ENCODE measurements around the gene WDPCP. TPM values are rescaled to one million over a fixed set of nuclear protein-coding genes. Genes with fewer than 3 reads are reported as not detected.
"Not testable (repeated sequence)": the region's sequence is repeated elsewhere in the genome, so short reads cannot be mapped to it uniquely, and the experiment has no call there.

Gene WDPCP
- total RNA-seq, 1 donor from 2014 or later, result 16.6 TPM

DNA sequence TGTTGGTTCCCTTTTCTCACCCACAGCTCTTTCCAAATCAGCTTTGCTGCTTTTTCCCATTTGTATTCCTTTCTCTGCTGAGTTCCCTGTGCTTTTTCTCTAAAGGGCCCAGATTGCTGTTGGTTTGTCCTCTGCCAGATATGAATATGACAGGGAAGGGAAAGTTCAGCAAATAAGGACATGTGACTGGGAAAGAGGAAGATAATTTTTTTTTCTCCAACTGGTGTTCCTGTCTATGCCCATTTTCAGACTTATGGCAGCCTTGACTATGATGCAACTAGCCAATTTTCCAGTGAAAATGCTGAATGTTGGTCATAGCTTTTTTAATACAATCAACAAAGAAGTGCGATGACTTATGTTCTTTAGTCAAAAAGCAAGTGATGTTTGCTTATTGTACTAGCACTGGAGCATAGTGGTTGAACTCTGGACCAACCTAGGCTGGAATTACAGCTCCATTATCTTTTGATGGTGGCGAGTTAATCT is 8.2 kb upstream of the WDPCP start:
- intact Hi-C loops (cut with DNase I), result no loop called here
- peak; percentile 30 for ATAC-seq

DNA sequence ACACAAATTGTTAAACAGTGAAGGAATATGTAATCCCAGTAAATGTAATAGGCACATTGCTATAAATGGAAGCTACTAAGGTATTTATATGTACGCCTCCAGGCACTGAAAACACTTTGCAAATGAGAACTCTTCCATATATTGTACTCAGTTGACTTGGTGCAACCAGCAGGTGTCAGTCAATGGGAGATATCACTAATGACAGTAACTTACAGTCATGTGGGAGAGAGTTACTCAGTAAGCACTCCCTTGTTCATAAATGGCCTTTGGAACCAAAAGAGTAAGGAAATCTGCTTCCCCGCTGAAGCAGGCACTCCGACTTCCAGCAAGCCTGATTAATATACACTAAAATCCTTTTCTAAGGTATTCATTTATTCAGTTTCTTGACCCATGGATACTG is 6.4 kb upstream of the WDPCP start:
- intact Hi-C loops (cut with DNase I), result no loop called here
- ATAC-seq (no peak), DNase-seq (ENCODE audit: low spot score) (no peak)

More for the DNA sequence above, 8.2 kb upstream of the WDPCP start:
- no peak for DNase-seq (ENCODE audit: low spot score)

- ATAC-seq, result no peak
- no peak for DNase-seq (ENCODE audit: low spot score)
- intact Hi-C loops (cut with DNase I), result no loop called here
These were observed 3.4 kb upstream of the WDPCP start for GRCh38 chr2:63591566-63592175.

DNA sequence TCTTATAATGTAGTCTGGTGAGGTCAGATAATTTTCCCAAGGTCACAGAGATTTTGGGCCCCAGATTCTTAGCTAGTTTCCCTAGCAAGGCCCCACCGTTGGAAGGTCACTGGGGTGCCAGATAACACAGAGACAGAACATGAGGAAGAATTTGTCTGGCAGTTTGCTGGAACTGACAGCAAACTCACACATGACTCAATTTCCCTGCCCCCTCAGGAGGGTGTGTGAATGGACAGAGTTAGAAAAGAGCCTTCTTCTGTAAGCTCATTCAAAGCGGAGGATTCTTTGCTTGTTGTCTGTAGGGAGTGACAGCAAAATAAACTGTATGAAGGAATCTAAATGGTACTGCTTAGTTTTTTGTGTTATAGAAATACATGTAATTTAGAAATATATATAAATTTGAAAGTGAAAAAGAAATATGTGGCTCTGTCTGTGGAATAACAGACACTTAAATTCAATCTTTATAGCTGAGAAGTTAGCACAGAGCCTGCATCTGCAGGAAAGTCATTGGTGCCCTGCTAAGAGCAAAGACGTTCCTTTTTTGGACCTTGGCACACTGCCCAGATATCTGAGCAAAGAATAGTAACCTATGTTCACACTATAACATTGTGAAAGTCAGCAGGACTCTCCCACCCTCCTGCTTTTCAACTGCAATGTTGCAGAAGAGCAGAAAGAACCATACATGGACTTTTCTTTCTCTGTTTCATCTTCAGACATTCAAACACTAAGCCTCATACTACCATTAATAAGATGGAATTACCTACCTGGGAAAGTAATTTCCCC is 2.5 kb upstream of the WDPCP start:
- ATAC-seq, result no peak

GRCh38 chr2:63589148-63589958 is 1.1 kb upstream of the WDPCP start:
- DNase-seq (ENCODE audit: low spot score) (no peak), ATAC-seq (peak; percentile 15)
- intact Hi-C loops (cut with DNase I), result no loop called here

More for the DNA sequence above, 2.5 kb upstream of the WDPCP start:
- no peak for DNase-seq (ENCODE audit: low spot score)
- intact Hi-C loops (cut with DNase I), result no loop called here

GRCh38 chr2:63587814-63588384 is 378 bp downstream of the WDPCP start:
- intact Hi-C loops (cut with DNase I), result no loop called here
- peak; percentile 73 for ATAC-seq
- DNase-seq (ENCODE audit: low spot score), result no peak

DNA sequence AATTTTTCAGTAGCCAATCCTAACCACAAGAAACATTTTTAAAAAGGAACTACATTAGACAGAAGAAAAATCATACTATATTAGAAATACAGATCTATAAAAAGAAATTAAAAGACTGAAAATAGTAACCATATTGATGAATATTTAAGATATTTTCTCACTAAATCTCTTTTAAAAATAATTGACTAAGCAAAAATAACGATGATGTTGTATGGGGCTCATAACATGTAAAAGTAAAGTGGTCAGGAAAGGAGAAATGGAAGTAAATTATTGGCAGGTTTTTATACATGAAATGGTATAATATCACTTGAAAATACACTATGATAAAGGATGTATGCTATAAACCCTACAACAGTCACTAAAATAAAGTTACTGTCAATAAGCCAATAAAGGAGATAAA is 5.4 kb downstream of the WDPCP start:
- ATAC-seq, result no peak
- intact Hi-C loops (cut with DNase I), result no loop called here
- no peak for DNase-seq (ENCODE audit: low spot score)

GRCh38 chr2:63581298-63581961 is 6.8 kb downstream of the WDPCP start:
- peak; percentile 28 for ATAC-seq
- no peak for DNase-seq (ENCODE audit: low spot score)
- intact Hi-C loops (cut with DNase I), result no loop called here

DNA sequence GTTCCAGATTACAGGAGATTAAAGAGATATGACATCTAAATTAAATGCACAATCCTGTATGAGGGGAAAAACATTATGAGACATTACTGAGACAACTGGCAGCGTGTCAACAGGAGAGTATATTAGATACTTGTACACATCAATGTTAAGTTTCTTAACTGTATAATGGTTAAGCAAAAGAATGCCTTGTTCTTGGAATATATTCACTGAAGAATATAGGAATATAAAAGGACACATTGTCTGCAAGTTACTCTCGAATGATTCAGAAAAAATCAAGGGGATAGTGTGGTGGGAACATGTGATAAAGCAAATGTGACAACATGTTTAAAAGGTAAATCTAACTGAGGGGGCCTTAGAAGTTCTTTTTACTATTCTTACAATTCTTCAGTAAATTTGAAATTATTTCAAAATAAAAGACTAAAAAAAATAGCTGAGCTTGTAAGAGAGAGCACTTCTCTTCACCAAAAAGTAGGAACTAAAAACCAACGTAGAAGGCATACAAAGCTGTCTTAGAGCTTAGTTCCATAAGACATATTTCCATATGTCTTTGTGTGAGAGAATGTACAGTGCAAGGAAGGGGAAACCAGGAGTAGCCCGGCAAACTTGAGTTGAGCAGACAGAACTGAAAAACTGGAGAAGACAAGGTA is 7.5 kb downstream of the WDPCP start:
- no peak for ATAC-seq
- DNase-seq (ENCODE audit: low spot score), result no peak
- intact Hi-C loops (cut with DNase I), result no loop called here

- no peak for DNase-seq (ENCODE audit: low spot score)
- intact Hi-C loops (cut with DNase I), result no loop called here
- no peak for ATAC-seq
These were observed 9.5 kb downstream of the WDPCP start for GRCh38 chr2:63578767-63579166.

DNA sequence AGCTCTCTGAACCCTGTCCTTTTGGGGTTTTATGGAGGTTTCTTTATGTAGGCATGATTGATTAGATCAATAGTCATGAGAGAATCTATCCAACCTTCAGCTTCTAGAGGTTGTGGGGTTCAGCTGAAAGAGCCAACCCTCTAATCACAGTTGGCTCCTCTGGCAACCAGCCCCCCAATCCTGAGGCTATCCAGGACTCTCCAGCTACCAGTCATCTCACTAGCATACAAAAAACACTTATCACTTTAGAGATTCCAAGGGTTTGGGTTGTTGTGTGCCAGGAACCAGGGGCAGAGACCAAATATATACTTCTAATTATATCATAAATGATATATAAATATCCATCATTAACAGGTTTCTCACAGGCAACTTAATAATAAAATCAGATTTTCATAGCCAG is 11.7 kb downstream of the WDPCP start:
- DNase-seq (ENCODE audit: low spot score) (no peak), ATAC-seq (no peak)
- intact Hi-C loops (cut with DNase I), result no loop called here

GRCh38 chr2:63573726-63574345 is 14.4 kb downstream of the WDPCP start:
- DNase-seq (ENCODE audit: low spot score); intact Hi-C loops (cut with DNase I); ATAC-seq: not testable (repeated sequence)

GRCh38 chr2:63573026-63573425 is 15.3 kb downstream of the WDPCP start:
- intact Hi-C loops (cut with DNase I); ATAC-seq: not testable (repeated sequence)

GRCh38 chr2:63572001-63572400 is 16.3 kb downstream of the WDPCP start:
- intact Hi-C loops (cut with DNase I), result no loop called here
- DNase-seq (ENCODE audit: low spot score), result no peak
- ATAC-seq, result no peak

More at GRCh38 chr2:63573026-63573425, 15.3 kb downstream of the WDPCP start:
- not testable (repeated sequence) for DNase-seq (ENCODE audit: low spot score)

DNA sequence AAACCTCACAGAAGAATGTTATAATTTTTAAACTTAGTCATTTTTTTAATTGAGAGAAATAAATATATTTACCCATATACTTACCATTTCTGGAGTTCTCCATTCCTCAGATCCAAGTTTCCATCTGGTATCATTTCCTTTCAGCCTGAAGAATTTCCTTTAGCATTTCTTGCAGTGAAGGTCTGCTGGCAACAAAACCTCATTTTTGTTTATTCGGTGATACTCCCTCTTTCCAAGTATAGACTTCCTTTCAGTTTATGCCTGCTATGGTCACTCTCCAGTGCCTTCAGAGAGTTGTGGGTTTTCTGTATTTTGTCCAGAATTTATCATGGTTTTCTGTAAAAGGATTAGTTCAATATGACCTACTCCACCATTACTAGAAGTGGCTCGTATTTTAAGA is 17.0 kb downstream of the WDPCP start:
- no peak for ATAC-seq
- DNase-seq (ENCODE audit: low spot score), result no peak
- intact Hi-C loops (cut with DNase I), result no loop called here

DNA sequence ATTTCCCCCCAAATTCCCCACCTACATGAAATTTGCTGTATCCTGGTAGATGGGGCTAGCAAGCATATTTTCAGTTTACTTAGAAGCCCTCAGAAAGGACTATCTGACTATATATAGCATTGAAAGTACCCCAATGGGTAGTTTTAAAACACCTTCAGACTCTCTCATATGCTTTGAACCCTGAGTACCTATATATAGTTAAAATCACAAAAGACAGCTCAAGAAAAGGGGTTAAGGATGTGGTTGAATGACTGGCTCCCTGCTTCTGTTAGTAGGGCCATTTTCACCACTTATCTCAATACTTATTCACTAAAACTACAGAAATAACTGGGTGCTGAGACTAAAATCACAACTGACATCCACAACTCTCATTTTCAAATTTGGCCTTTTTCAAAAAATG is 18.5 kb downstream of the WDPCP start:
- DNase-seq (ENCODE audit: low spot score), result no peak
- intact Hi-C loops (cut with DNase I), result no loop called here
- no peak for ATAC-seq

GRCh38 chr2:63562751-63563150 is 25.5 kb downstream of the WDPCP start:
- intact Hi-C loops (cut with DNase I), result no loop called here
- DNase-seq (ENCODE audit: low spot score) (no peak), ATAC-seq (no peak)

- intact Hi-C loops (cut with DNase I); DNase-seq (ENCODE audit: low spot score); ATAC-seq: not testable (repeated sequence)
These were observed 29.4 kb downstream of the WDPCP start for GRCh38 chr2:63558922-63559321.
